Measurements from ENCODE around the gene ARID1B.

The ARID1B gene

GRCh38 chr6:156849806-156850205, 72.6 kb downstream of the ARID1B start:
- H3K27me3 ChIP-seq: no peaks in the 10 kb centered on the region
- TF ChIP-seq CTCF (IDR thresholded peaks at IDR 0.05): no peak
- no peak overlapping the region for H3K4me3 ChIP-seq
- H3K27ac ChIP-seq: peak overlapping the region; percentile 20 to 44
- no peaks in the 10 kb centered on the region for H3K36me3 ChIP-seq
- H3K9me3 ChIP-seq: no peaks in the 10 kb centered on the region
- no peak for DNase-seq
- intact Hi-C loops (cut with DNase I; ENCODE audit: low total_unique reads): no loop called here
- peaks cover 0 to 98% (median 70%) of the 10 kb centered on the region in 4 donors for H3K4me1 ChIP-seq

- Histone ChIP-seq H3K4me3 (no peak overlapping the region), H3K4me1 (peaks cover 0 to 92% (median 66%) of the 10 kb centered on the region in 4 donors), H3K36me3 (no peaks in the 10 kb centered on the region), H3K27me3 (no peaks in the 10 kb centered on the region), H3K27ac (peak overlapping the region in 1 of 2 donors; percentile 44), H3K9me3 (no peaks in the 10 kb centered on the region)
- no peak for DNase-seq
- intact Hi-C loops (cut with DNase I; ENCODE audit: low total_unique reads): no loop called here
- TF ChIP-seq CTCF (IDR thresholded peaks at IDR 0.05): no peak
These were observed 73.2 kb downstream of the ARID1B start for GRCh38 chr6:156850353-156850752.

GRCh38 chr6:156851454-156851921, 74.3 kb downstream of the ARID1B start:
- H3K4me1 ChIP-seq: peaks cover 0 to 87% (median 61%) of the 10 kb centered on the region in 4 donors
- H3K27ac ChIP-seq: peak overlapping the region; percentile 33 to 38
- no peaks in the 10 kb centered on the region for H3K36me3 ChIP-seq
- no peak for DNase-seq
- TF ChIP-seq CTCF (IDR thresholded peaks at IDR 0.05): no peak
- intact Hi-C loops (cut with DNase I; ENCODE audit: low total_unique reads): no loop called here
- H3K4me3 ChIP-seq: peak overlapping the region in 1 of 2 donors; percentile 12
- H3K27me3 ChIP-seq: no peaks in the 10 kb centered on the region
- H3K9me3 ChIP-seq: no peaks in the 10 kb centered on the region

GRCh38 chr6:156852147-156852857, 75.1 kb downstream of the ARID1B start:
- H3K9me3 ChIP-seq: no peaks in the 10 kb centered on the region
- H3K4me1 ChIP-seq: peaks cover 0 to 85% (median 55%) of the 10 kb centered on the region in 4 donors
- H3K27me3 ChIP-seq: no peaks in the 10 kb centered on the region
- no peak for DNase-seq
- intact Hi-C loops (cut with DNase I; ENCODE audit: low total_unique reads): no loop called here
- no peaks in the 10 kb centered on the region for H3K36me3 ChIP-seq
- no peak for TF ChIP-seq CTCF (IDR thresholded peaks at IDR 0.05)
- H3K27ac ChIP-seq: peak overlapping the region in 1 of 2 donors; percentile 17
- H3K4me3 ChIP-seq: no peak overlapping the region

- peak overlapping the region in 1 of 2 donors; percentile 17 for H3K27ac ChIP-seq
- no peak for TF ChIP-seq CTCF (IDR thresholded peaks at IDR 0.05)
- intact Hi-C loops (cut with DNase I; ENCODE audit: low total_unique reads): no loop called here
- peaks cover 0 to 85% (median 50%) of the 10 kb centered on the region in 4 donors for H3K4me1 ChIP-seq
- H3K4me3 ChIP-seq: no peak overlapping the region
- no peaks in the 10 kb centered on the region for H3K36me3 ChIP-seq
- DNase-seq: no peak
- no peaks in the 10 kb centered on the region for H3K9me3 ChIP-seq
- no peaks in the 10 kb centered on the region for H3K27me3 ChIP-seq
These were observed 75.7 kb downstream of the ARID1B start for GRCh38 chr6:156852858-156853216.
